Naive B cell (primary cell): Measurements from ENCODE around the gene CSTB. TPM values are rescaled to one million over a fixed set of nuclear protein-coding genes. Genes with fewer than 3 reads are reported as not detected.
"Not testable (repeated sequence)": the region's sequence is repeated elsewhere in the genome, so short reads cannot be mapped to it uniquely, and the experiment has no call there.

Experiments
- ATAC-seq, 2 donors: fragments of 150-1000 bp; cut with Tn5 transposase; 2 replicates each; pipeline ENCODE4 v1.10.0; 2021; ENCODE audit warnings: low read depth in 2 of 2, mild to moderate bottlenecking in 2 of 2, moderate library complexity in 2 of 2
- DNase-seq: peaks from one replicate; pipeline ENCODE4 v3.0.0; 2022
- H3K27ac Mint-ChIP-seq, 6 donors: one replicate each; pipeline ENCODE4 v1.8.0; 2020 to 2022; ENCODE audit warnings: mild to moderate bottlenecking in 6 of 6, mixed read lengths in 6 of 6, moderate library complexity in 5 of 6, inconsistent platforms in 2 of 6
- H3K27me3 Mint-ChIP-seq, 3 donors: one replicate each; pipeline ENCODE4 v1.8.0; 2021 to 2022; ENCODE audit warnings: mixed read lengths in 3 of 3, mild to moderate bottlenecking in 1 of 3
- H3K36me3 Mint-ChIP-seq, 2 donors: one replicate each; pipeline ENCODE4 v1.8.0; 2020 to 2022; ENCODE audit warnings: mixed read lengths in 2 of 2, inconsistent platforms in 1 of 2, mild to moderate bottlenecking in 1 of 2
- H3K4me1 Mint-ChIP-seq, 3 donors: one replicate each; pipeline ENCODE4 v1.8.0; 2020 to 2022; ENCODE audit warnings: mixed read lengths in 3 of 3, inconsistent platforms in 1 of 3, mild to moderate bottlenecking in 1 of 3, moderate library complexity in 1 of 3
- H3K4me3 Mint-ChIP-seq, 8 donors: one replicate each; pipeline ENCODE4 v1.8.0; 2020 to 2022; ENCODE audit warnings: mild to moderate bottlenecking in 8 of 8, mixed read lengths in 8 of 8, moderate library complexity in 8 of 8, inconsistent platforms in 2 of 8
- H3K9me3 Mint-ChIP-seq, 7 donors: one replicate each; pipeline ENCODE4 v1.8.0; 2020 to 2022; ENCODE audit warnings: mixed read lengths in 7 of 7, mild to moderate bottlenecking in 5 of 7, inconsistent platforms in 2 of 7, moderate library complexity in 1 of 7
- polyA plus RNA-seq, 6 donors: library from polyadenylated mRNA; unstranded; fragments of 300-500 nt; fragmentation: Illumina TruSeq; gene quantifications; one replicate each; pipeline ENCODE4 v1.2.3, GENCODE V29; 2021; ENCODE audit warnings: low read depth in 6 of 6

The CSTB gene
- 10 to 100 TPM; 25.1 to 75.7 (median 39.2) TPM for polyA plus RNA-seq

GRCh38 chr21:43775795-43776430 lies at the start of gene CSTB:
TSS of gene CSTB (minus strand) at chr21:43776308. CDS start at chr21:43776269, 39 bp downstream.
- Mint-ChIP-seq H3K4me1 (peaks cover 30 to 38% (median 36%) of the 10 kb centered on the region in 3 donors), H3K27me3 (no peaks in the 10 kb centered on the region), H3K9me3 (peaks cover 0 to 2% (median 0%) of the 10 kb centered on the region in 7 donors), H3K27ac (peak within 1 kb of the TSS in 5 of 6 donors; percentile 63 to 88 (median 83)), H3K36me3 (peaks cover 7 to 13% of the 10 kb centered on the region in 2 donors), H3K4me3 (peak within 1 kb of the TSS; percentile 86 to 94 (median 92))
- ATAC-seq, result peak; percentile 80 to 81
- DNase-seq, result peak; percentile 78

GRCh38 chr21:43825242-43825935 lies 49.3 kb upstream of the CSTB start:
- H3K4me1 Mint-ChIP-seq, result no peaks in the 10 kb centered on the region
- H3K36me3 Mint-ChIP-seq, result no peaks in the 10 kb centered on the region
- ATAC-seq (no peak), DNase-seq (no peak)
- no peaks in the 10 kb centered on the region for H3K9me3 Mint-ChIP-seq
- H3K27ac Mint-ChIP-seq, result no peak overlapping the region
- peaks cover 4 to 18% (median 6%) of the 10 kb centered on the region in 3 donors for H3K27me3 Mint-ChIP-seq
- no peak overlapping the region for H3K4me3 Mint-ChIP-seq

DNA sequence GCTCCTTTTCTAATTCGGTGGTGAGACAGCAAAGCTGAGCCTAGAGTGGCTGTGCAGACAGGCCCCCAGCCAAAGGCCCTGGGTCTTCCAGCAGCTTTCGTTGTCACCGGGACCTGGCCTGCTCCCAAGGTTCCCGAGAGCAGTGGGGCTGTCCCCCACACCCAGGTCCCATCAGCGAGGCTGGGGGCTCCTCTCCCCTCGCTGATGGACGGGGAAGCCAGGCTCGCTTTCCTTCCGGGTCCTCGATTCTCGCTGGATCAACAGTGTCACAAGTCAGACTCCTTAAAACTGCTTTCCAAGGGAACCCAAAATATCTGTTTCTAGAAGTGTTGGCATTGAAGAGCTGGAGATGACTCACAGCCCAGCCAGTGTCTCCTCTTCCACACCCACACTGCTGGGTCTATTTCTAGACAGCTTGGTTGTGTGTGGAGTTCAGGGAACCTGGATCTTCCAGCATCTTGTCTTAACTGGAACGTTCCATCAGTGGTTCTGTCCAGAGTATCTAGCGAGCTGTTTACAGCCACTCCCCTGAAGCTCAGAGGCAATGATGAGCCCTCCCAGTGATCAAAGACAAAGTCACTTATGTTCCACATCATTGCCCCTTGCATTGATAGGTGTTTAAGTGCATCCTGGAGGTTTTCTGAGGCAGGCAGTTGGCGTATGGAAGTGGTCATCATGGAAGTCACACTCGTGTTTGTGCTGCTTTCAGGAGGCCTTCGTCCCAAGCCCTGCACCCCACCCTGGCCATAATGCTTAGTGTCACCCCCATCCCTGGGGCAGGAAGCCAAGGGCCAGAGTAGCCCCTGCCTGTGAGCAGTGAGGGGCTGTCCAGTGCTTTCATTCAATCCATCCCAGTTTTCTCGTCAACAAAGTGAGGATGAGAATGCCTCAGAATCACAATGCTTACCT lies 48.5 kb upstream of the CSTB start:
- Mint-ChIP-seq H3K4me1 (no peaks in the 10 kb centered on the region), H3K27ac (no peak overlapping the region), H3K9me3 (no peaks in the 10 kb centered on the region), H3K27me3 (peaks cover 4 to 11% (median 6%) of the 10 kb centered on the region in 3 donors), H3K4me3 (no peak overlapping the region), H3K36me3 (no peaks in the 10 kb centered on the region)
- no peak for ATAC-seq
- no peak for DNase-seq

DNA sequence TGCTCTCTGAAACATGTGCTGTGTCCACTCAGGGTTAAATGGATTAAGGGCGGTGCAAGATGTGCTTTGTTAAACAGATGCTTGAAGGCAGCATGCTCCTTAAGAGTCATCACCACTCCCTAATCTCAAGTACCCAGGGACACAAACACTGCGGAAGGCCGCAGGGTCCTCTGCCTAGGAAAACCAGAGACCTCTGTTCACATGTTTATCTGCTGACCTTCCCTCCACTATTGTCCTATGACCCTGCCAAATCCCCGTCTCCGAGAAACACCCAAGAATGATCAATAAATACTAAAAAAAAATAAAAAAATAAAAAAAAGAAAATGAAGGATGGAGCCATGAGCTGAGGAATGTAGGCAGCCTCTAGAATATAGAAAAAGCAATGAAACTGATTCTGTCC lies 46.6 kb upstream of the CSTB start:
- H3K27ac Mint-ChIP-seq, H3K4me3 Mint-ChIP-seq, DNase-seq, H3K4me1 Mint-ChIP-seq, ATAC-seq, H3K9me3 Mint-ChIP-seq: not testable (repeated sequence)
- Mint-ChIP-seq H3K27me3 (peaks cover 0 to 12% (median 11%) of the 10 kb centered on the region in 3 donors), H3K36me3 (peaks cover 5 to 10% of the 10 kb centered on the region in 2 donors)

DNA sequence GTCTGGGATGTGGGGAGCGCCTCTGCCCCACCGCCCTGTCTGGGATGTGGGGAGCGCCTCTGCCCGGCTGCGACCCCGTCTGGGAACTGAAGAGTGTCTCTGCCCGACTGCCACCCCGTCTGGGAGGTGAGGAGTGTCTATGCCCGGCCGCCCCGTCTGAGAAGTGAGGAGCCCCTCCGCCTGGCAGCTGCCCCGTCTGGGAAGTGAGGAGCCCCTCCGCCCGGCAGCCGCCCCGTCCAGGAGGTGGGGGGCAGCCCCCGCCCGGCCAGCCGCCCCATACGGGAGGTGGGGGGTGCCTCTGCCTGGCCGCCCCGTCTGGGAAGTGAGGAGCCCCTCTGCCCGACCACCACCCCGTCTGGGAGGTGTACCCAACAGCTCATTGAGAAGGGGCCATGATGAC lies 46.1 kb upstream of the CSTB start:
- ATAC-seq, H3K4me1 Mint-ChIP-seq, H3K9me3 Mint-ChIP-seq, H3K4me3 Mint-ChIP-seq, DNase-seq: not testable (repeated sequence)
- peak overlapping the region in 1 of 6 donors; percentile 36 for H3K27ac Mint-ChIP-seq
- H3K27me3 Mint-ChIP-seq, result peaks cover 0 to 12% (median 11%) of the 10 kb centered on the region in 3 donors
- H3K36me3 Mint-ChIP-seq, result peaks cover 5 to 10% of the 10 kb centered on the region in 2 donors

- Mint-ChIP-seq H3K27me3 (peaks cover 0 to 5% (median 4%) of the 10 kb centered on the region in 3 donors), H3K4me3 (no peak overlapping the region), H3K36me3 (peaks cover 5 to 10% of the 10 kb centered on the region in 2 donors), H3K4me1 (peaks cover 0 to 5% (median 1%) of the 10 kb centered on the region in 3 donors), H3K27ac (no peak overlapping the region), H3K9me3 (peaks cover 5 to 8% (median 7%) of the 10 kb centered on the region in 7 donors)
- ATAC-seq, result no peak
- no peak for DNase-seq
Observed at GRCh38 chr21:43820466-43820865, 44.4 kb upstream of the CSTB start.

DNA sequence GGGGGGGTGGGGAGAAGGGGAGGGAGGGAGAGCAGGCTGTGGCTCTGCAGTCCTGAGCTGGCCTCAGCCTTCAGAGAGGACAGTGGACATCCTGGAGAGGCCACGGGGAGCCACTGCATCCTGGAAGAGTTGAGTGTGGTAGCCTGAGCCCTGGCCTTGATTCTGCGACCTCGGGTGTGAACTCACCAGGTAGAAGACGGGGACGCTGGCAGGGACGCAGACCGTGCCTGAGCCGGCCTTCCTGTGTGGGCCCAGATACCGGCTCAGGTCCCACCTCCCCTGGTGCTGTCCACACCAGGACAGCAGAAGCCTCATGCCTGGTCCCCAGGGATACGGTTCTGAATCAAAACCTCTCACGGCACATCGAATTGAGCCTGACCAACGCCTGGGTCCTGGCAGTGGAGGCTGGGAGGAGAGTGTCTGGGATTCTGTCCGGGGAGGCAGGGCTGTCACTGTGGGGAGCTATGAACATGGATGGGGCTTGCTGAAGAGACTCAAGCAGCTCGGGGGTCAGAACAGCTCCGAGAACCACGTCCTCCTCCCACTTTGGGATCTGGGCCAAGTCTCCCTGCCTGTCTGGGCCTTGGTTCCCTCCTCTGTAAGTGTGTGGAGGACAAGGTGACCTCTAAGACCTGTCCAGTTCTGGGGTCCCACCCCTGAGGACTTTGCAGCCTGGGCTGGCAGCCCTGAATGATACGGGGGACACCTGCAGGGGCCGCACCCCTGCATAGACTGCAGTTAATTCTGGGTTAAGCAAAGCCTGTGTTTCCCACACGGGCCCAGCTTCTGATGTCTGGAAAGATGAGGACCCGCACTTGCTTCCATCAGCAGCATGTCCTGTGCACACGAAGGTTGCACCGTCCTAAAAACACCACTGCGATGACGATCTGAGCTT lies 43.6 kb upstream of the CSTB start:
- Mint-ChIP-seq H3K4me3 (no peak overlapping the region), H3K27me3 (peaks cover 0 to 9% (median 5%) of the 10 kb centered on the region in 3 donors), H3K9me3 (peaks cover 5 to 8% (median 7%) of the 10 kb centered on the region in 7 donors), H3K36me3 (peaks cover 5 to 10% of the 10 kb centered on the region in 2 donors), H3K27ac (no peak overlapping the region), H3K4me1 (peaks cover 3 to 8% (median 3%) of the 10 kb centered on the region in 3 donors)
- DNase-seq (no peak), ATAC-seq (no peak)

DNA sequence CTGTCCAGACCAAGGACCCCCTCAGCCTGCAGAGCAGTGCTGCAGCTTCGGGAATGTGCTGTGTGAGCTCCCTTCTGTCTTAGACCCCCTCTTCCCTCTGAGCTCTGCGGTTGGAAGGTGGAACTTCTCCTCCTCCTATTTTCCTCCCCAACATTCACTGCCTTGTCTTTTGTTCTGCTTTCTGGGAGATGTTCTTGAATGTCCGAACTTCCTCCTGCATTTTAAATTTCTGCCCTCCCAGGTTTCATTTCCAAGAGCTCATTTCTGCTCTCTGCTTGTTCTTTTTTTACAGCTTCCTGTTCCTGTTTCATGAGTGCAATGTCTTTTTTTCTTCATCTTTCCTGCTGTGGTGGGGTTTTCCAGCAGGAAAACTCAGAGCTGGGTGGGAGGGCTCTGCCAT lies 42.6 kb upstream of the CSTB start:
- peaks cover 5 to 10% (median 8%) of the 10 kb centered on the region in 3 donors for H3K4me1 Mint-ChIP-seq
- ATAC-seq, result no peak
- H3K27ac Mint-ChIP-seq, result no peak overlapping the region
- DNase-seq, result no peak
- peaks cover 0 to 13% (median 10%) of the 10 kb centered on the region in 3 donors for H3K27me3 Mint-ChIP-seq
- H3K9me3 Mint-ChIP-seq, result peaks cover 5 to 8% (median 7%) of the 10 kb centered on the region in 7 donors
- H3K36me3 Mint-ChIP-seq, result peaks cover 5 to 10% of the 10 kb centered on the region in 2 donors
- H3K4me3 Mint-ChIP-seq, result no peak overlapping the region

GRCh38 chr21:43817157-43818086 lies 41.3 kb upstream of the CSTB start:
- Mint-ChIP-seq H3K36me3 (peaks cover 5 to 10% of the 10 kb centered on the region in 2 donors), H3K27ac (peak overlapping the region in 1 of 6 donors; percentile 76), H3K4me1 (peaks cover 7 to 14% (median 8%) of the 10 kb centered on the region in 3 donors), H3K4me3 (no peak overlapping the region), H3K9me3 (peaks cover 5 to 8% (median 7%) of the 10 kb centered on the region in 7 donors), H3K27me3 (peaks cover 0 to 17% (median 13%) of the 10 kb centered on the region in 3 donors)
- ATAC-seq (no peak), DNase-seq (no peak)

DNA sequence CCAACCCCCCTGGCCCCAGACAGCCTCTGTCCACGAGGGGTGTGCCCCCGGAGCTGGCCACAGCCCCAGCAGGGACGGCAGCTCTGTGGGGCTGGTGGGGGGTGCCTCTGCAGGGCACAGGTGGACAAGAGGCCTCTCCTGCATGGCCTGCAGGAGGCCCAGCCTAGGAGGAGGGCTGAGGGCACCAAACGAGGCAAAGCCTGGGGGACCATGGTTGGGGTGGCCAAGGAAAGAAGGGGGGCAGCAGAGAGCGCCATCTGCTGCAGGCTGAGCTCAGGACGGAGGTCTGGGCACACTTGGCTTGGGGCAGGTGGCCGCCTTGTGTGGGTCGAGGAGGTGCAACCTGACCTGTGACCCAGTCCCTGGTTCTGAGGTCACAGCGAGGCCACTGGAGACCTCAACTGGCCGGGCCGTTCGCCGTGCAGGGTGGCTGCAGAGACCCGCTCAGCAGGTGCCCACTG lies 40.5 kb upstream of the CSTB start:
- no peak for ATAC-seq
- DNase-seq, result no peak
- peaks cover 5 to 8% (median 7%) of the 10 kb centered on the region in 7 donors for H3K9me3 Mint-ChIP-seq
- peaks cover 5 to 10% of the 10 kb centered on the region in 2 donors for H3K36me3 Mint-ChIP-seq
- H3K4me3 Mint-ChIP-seq, result no peak overlapping the region
- peaks cover 8 to 17% (median 10%) of the 10 kb centered on the region in 3 donors for H3K4me1 Mint-ChIP-seq
- H3K27ac Mint-ChIP-seq, result no peak overlapping the region
- peaks cover 0 to 20% (median 17%) of the 10 kb centered on the region in 3 donors for H3K27me3 Mint-ChIP-seq

- H3K27me3 Mint-ChIP-seq, result peaks cover 0 to 21% (median 20%) of the 10 kb centered on the region in 3 donors
- peaks cover 5 to 8% (median 7%) of the 10 kb centered on the region in 7 donors for H3K9me3 Mint-ChIP-seq
- peak overlapping the region in 1 of 8 donors; percentile 48 for H3K4me3 Mint-ChIP-seq
- DNase-seq (no peak), ATAC-seq (no peak)
- H3K36me3 Mint-ChIP-seq, result peaks cover 5 to 10% of the 10 kb centered on the region in 2 donors
- H3K27ac Mint-ChIP-seq, result no peak overlapping the region
- H3K4me1 Mint-ChIP-seq, result peaks cover 8 to 22% (median 10%) of the 10 kb centered on the region in 3 donors
Observed at GRCh38 chr21:43815991-43816390, 39.9 kb upstream of the CSTB start.
